Endothelial cell of umbilical vein (primary cell): ENCODE measurements around the gene ACOD1. TPM values are rescaled to one million over a fixed set of nuclear protein-coding genes. Genes with fewer than 3 reads are reported as not detected.

Experiments
- BruUV-seq: library from RNA; stranded (reverse); fragments of 400-500 nt; replicated peaks from 2 replicates; lab custom pipeline; 2021; lab: Mats Ljungman, UMichigan
- CTCF ChIA-PET: fragments of 300-600, 350-600 bp; sonication (Branson Sonifier 250); formaldehyde crosslinking; loops from one replicate; lab custom pipeline; 2021; ENCODE audit warnings: antibody characterized with exemption, inconsistent platforms; lab: Charles Lee
- POLR2A ChIA-PET: fragments of 300-600, 350-600 bp; sonication (Branson Sonifier 250); formaldehyde crosslinking; loops from one replicate; lab custom pipeline; 2021; ENCODE audit warnings: antibody characterized with exemption, inconsistent platforms; lab: Charles Lee
- DNase-seq: peaks from one replicate; pipeline ENCODE4 v3.0.0-alpha.2; 2011; ENCODE audit warnings: low read depth, low spot score
- FAIRE-seq: peaks from 2 replicates; lab custom pipeline; 2011; peaks lifted over from hg19 to GRCh38; lab: Jason Lieb, UNC
- H2AFZ ChIP-seq: 2 replicates; pipeline ENCODE4 v1.6.0; 2012; ENCODE audit warnings: low read depth, low read length, control low read depth, inconsistent platforms
- H3K27ac ChIP-seq: 2 replicates; pipeline ENCODE4 v1.5.1; 2011; ENCODE audit warnings: low read depth, mild to moderate bottlenecking, control low read depth, low read length, moderate library complexity; ENCODE audit not compliant: insufficient read depth
- H3K27me3 ChIP-seq, 2 experiments: 2 replicates each; pipeline versions ENCODE4 v1.6.0 to v1.6.1; 2011; ENCODE audit warnings: low read length in 2 of 2, mixed read lengths in 1 of 2; ENCODE audit not compliant: control insufficient read depth in 2 of 2, insufficient read depth in 2 of 2
- H3K36me3 ChIP-seq, 2 experiments: 2 replicates in 1 of 2; 3 replicates in 1 of 2; pipeline ENCODE4 v1.5.1; 2011; ENCODE audit warnings: low read length in 2 of 2, mild to moderate bottlenecking in 1 of 2, moderate library complexity in 1 of 2; ENCODE audit not compliant: control insufficient read depth in 2 of 2, insufficient read depth in 2 of 2; ENCODE audit errors: extremely low read depth in 1 of 2
- H3K4me1 ChIP-seq: 3 replicates; pipeline ENCODE4 v1.5.1; 2011; ENCODE audit warnings: mild to moderate bottlenecking, low read length; ENCODE audit not compliant: control insufficient read depth, insufficient read depth; ENCODE audit errors: extremely low read depth
- H3K4me2 ChIP-seq: 2 replicates; pipeline ENCODE4 v1.6.1; 2011; ENCODE audit warnings: low read length, control low read depth, mixed read lengths; ENCODE audit not compliant: insufficient read depth
- H3K4me3 ChIP-seq, 3 experiments: fragments of 200-600 bp in 1 of 3; sonication (generic), shearing (Covaris generic) in 1 of 3; replicated peaks in 1 of 3; 2 replicates each; pipeline ENCODE4 v1.5.1; 2011 to 2016; ENCODE audit warnings: control low read depth in 3 of 3, low read length in 3 of 3, mild to moderate bottlenecking in 2 of 3, inconsistent platforms in 1 of 3, low read depth in 1 of 3, moderate library complexity in 1 of 3; ENCODE audit not compliant: insufficient read depth in 1 of 3
- H3K79me2 ChIP-seq: 2 replicates; pipeline ENCODE4 v1.6.0; 2012; ENCODE audit warnings: low read length, inconsistent platforms; ENCODE audit not compliant: control insufficient read depth, insufficient read depth
- H3K9ac ChIP-seq: replicated peaks from 2 replicates; pipeline ENCODE3; 2011; ENCODE audit warnings: low read length, control low read depth; ENCODE audit not compliant: insufficient read depth; ENCODE audit errors: extremely low read depth
- H3K9me1 ChIP-seq: replicated peaks from 3 replicates; pipeline ENCODE4 v1.6.0; 2011; ENCODE audit warnings: mild to moderate bottlenecking, low read length; ENCODE audit not compliant: control insufficient read depth, insufficient read depth; ENCODE audit errors: extremely low read depth
- H3K9me3 ChIP-seq: replicated peaks from 2 replicates; pipeline ENCODE4 v1.5.1; 2012; ENCODE audit warnings: low read length, inconsistent platforms; ENCODE audit not compliant: control insufficient read depth, insufficient read depth
- H4K20me1 ChIP-seq: replicated peaks from 2 replicates; pipeline ENCODE3; 2011; ENCODE audit warnings: mild to moderate bottlenecking, low read length; ENCODE audit not compliant: control insufficient read depth, insufficient read depth; ENCODE audit errors: extremely low read depth
- CTCF ChIP-seq, 2 donors: IDR thresholded peaks; 1 replicate in 1 of 2; 2 replicates in 1 of 2; pipeline ENCODE4 v1.5.1; 2011; ENCODE audit warnings: low read length in 2 of 2, mild to moderate bottlenecking in 2 of 2, moderate library complexity in 2 of 2, control low read depth in 1 of 2, inconsistent platforms in 1 of 2, low read depth in 1 of 2; ENCODE audit not compliant: insufficient read depth in 1 of 2; ENCODE audit errors: extremely low read depth in 1 of 2
- EZH2 ChIP-seq: IDR thresholded peaks from 2 replicates; pipeline ENCODE4 v1.6.1; 2012; ENCODE audit warnings: borderline replicate concordance, low read depth, mild to moderate bottlenecking, moderate library complexity, low read length, inconsistent platforms; ENCODE audit not compliant: severe bottlenecking
- FOS ChIP-seq: IDR thresholded peaks from 2 replicates; pipeline ENCODE4 v1.6.1; 2011; ENCODE audit warnings: mild to moderate bottlenecking, low read length, moderate library complexity, borderline replicate concordance; ENCODE audit not compliant: insufficient read depth
- GATA2 ChIP-seq: IDR thresholded peaks from 2 replicates; pipeline ENCODE4 v1.7.0; 2011; ENCODE audit warnings: low read depth, mild to moderate bottlenecking, moderate library complexity, mixed read lengths, low read length; ENCODE audit not compliant: insufficient read length, insufficient read depth
- JUN ChIP-seq: IDR thresholded peaks from 2 replicates; pipeline ENCODE4 v1.6.1; 2011; ENCODE audit warnings: borderline replicate concordance, low read depth; ENCODE audit not compliant: insufficient read length, insufficient read depth
- MAX ChIP-seq: IDR thresholded peaks from 2 replicates; pipeline ENCODE4 v1.6.1; 2011; ENCODE audit not compliant: insufficient read depth, insufficient read length
- MYC ChIP-seq: IDR thresholded peaks from one replicate; pipeline ENCODE4 v1.6.1; 2011; ENCODE audit warnings: mild to moderate bottlenecking, low read depth, low read length
- POLR2A ChIP-seq: IDR thresholded peaks from 2 replicates; pipeline ENCODE4 v1.6.1; 2012; ENCODE audit warnings: low read depth, mild to moderate bottlenecking, control low read depth, low read length
- POLR2AphosphoS5 ChIP-seq: IDR thresholded peaks from 2 replicates; pipeline ENCODE4 v1.6.1; 2012; ENCODE audit warnings: low read depth, mild to moderate bottlenecking, control low read depth, low read length, moderate library complexity; ENCODE audit not compliant: insufficient read depth
- dilution Hi-C: fragments of 300-500 bp; cut with MboI; formaldehyde crosslinking; loops from one replicate; pipeline ENCODE4 v1.15.0; 2019; ENCODE audit warnings: low sequenced_read_pairs; ENCODE audit not compliant: extremely low pct_ligation_motif_present
- intact Hi-C: fragments of 100-400 bp; cut with micrococcal nuclease; formaldehyde crosslinking; loops from one replicate; pipeline ENCODE4 v1.10.0; 2022
- polyA plus RNA-seq, 4 experiments: library from polyadenylated mRNA; depleted of rRNA in 3 of 4; stranded (reverse) in 3 of 4; unstranded in 1 of 4; fragments of >200 nt; gene quantifications; 2 replicates each; pipeline versions ENCODE4 v1.2.1 to v1.2.3, GENCODE V29; 2011 to 2012; ENCODE audit warnings: missing spikeins in 1 of 4
- total RNA-seq: library from RNA; stranded (reverse); gene quantifications from 2 replicates; pipeline ENCODE4 v1.2.3, GENCODE V29; 2021

ACOD1 gene
- total and polyA plus RNA-seq, 2 donors (not counting 3 experiments of a cell fraction or from before 2014, with no cell fraction given): not detected

- POLR2A ChIA-PET: no interaction called here
- no peaks in the 10 kb centered on the region for H3K79me2 ChIP-seq
- no peak for FAIRE-seq
These were observed 18.4 kb upstream of the ACOD1 start for GRCh38 chr13:76929851-76930374.

More at GRCh38 chr13:76929851-76930374, 18.4 kb upstream of the ACOD1 start:
- no peak for DNase-seq
- Histone ChIP-seq H3K4me3 (no peak overlapping the region), H3K36me3 (no peaks in the 10 kb centered on the region), H3K27me3 (peaks cover 2 to 3% of the 10 kb centered on the region in 2 experiments), H3K9ac (no peak overlapping the region), H3K9me3 (no peaks in the 10 kb centered on the region), H3K27ac (no peak overlapping the region), H3K4me1 (no peaks in the 10 kb centered on the region), H3K4me2 (no peak overlapping the region), H4K20me1 (no peaks in the 10 kb centered on the region), H2AFZ (no peak overlapping the region), H3K9me1 (no peaks in the 10 kb centered on the region)
- BruUV-seq: no TSS peak
- TF ChIP-seq CTCF (IDR thresholded peaks at IDR 0.05; ENCODE audit: extremely low read depth in 1 of 2, insufficient read depth in 1 of 2, low read depth in 1 of 2, low read length in 2 of 2) (no peak), GATA2 (no peak), JUN (no peak), EZH2 (no peak), FOS (no peak), MAX (no peak), POLR2A (no peak), MYC (no peak), POLR2AphosphoS5 (no peak)
- intact Hi-C loops (no loop called here), dilution Hi-C loops (no loop called here)
- CTCF ChIA-PET: no interaction called here
